MM.1S (cell line): ENCODE data around the gene CDKN2C.

Source experiments
- DNase-seq: peaks from one replicate; pipeline ENCODE4 v3.0.0-alpha.2; 2015
- H2AFZ ChIP-seq: fragments of 300-600 bp; sonication (generic); 2 replicates; pipeline ENCODE4 v1.6.0; 2016; ENCODE audit warnings: antibody characterized with exemption, low read length
- H3F3A ChIP-seq: fragments of 300-600 bp; sonication (generic); 2 replicates; pipeline ENCODE4 v1.6.1; 2016; ENCODE audit warnings: mild to moderate bottlenecking, antibody characterized with exemption, low read length, moderate library complexity, mixed read lengths; ENCODE audit not compliant: insufficient read depth
- H3K27ac ChIP-seq: fragments of 300-600 bp; sonication (generic); 2 replicates; pipeline ENCODE4 v1.5.1; 2016; ENCODE audit warnings: mild to moderate bottlenecking, low read length
- H3K27me3 ChIP-seq: fragments of 300-600 bp; sonication (generic); replicated peaks from 2 replicates; pipeline ENCODE4 v1.6.0; 2016; ENCODE audit warnings: low read length; ENCODE audit not compliant: insufficient read depth
- H3K36me3 ChIP-seq: fragments of 300-600 bp; sonication (generic); replicated peaks from 2 replicates; pipeline ENCODE4 v1.6.1; 2016; ENCODE audit warnings: mild to moderate bottlenecking, low read length, mixed read lengths; ENCODE audit not compliant: insufficient read depth
- H3K4me1 ChIP-seq: fragments of 300-600 bp; sonication (generic); 2 replicates; pipeline ENCODE4 v1.6.1; 2016; ENCODE audit warnings: low read length, mixed read lengths
- H3K4me2 ChIP-seq: fragments of 300-600 bp; sonication (generic); 2 replicates; pipeline ENCODE4 v1.6.0; 2016; ENCODE audit warnings: low read depth, low read length
- H3K4me3 ChIP-seq: fragments of 300-600 bp; sonication (generic); 2 replicates; pipeline ENCODE4 v1.5.1; 2016; ENCODE audit warnings: low read length, mixed read lengths
- H3K79me2 ChIP-seq: fragments of 300-600 bp; sonication (generic); 2 replicates; pipeline ENCODE4 v1.6.1; 2016; ENCODE audit warnings: mixed run types, low read length, mixed read lengths
- H3K9ac ChIP-seq: fragments of 300-600 bp; sonication (generic); 2 replicates; pipeline ENCODE4 v1.6.1; 2016; ENCODE audit warnings: low read length, mixed read lengths
- H3K9me2 ChIP-seq: fragments of 300-600 bp; sonication (generic); replicated peaks from 2 replicates; pipeline ENCODE4 v1.6.1; 2016; ENCODE audit warnings: mild to moderate bottlenecking, low read length, mixed read lengths; ENCODE audit not compliant: insufficient read depth
- H3K9me3 ChIP-seq: fragments of 300-600 bp; sonication (generic); replicated peaks from 2 replicates; pipeline ENCODE4 v1.6.1; 2016; ENCODE audit warnings: mild to moderate bottlenecking, low read length, mixed read lengths; ENCODE audit not compliant: insufficient read depth
- H4K20me1 ChIP-seq: fragments of 300-600 bp; sonication (generic); 2 replicates; pipeline ENCODE4 v1.6.1; 2016; ENCODE audit warnings: mild to moderate bottlenecking, low read length, moderate library complexity, mixed read lengths; ENCODE audit not compliant: insufficient read depth
- CTCF ChIP-seq: fragments of 300-600 bp; sonication (generic); IDR thresholded peaks from 2 replicates; pipeline ENCODE4 v1.5.1; 2016; ENCODE audit warnings: antibody characterized with exemption, low read length, mixed read lengths
- EZH2 ChIP-seq: fragments of 300-600 bp; sonication (generic); optimal IDR thresholded peaks from 2 replicates; pipeline ENCODE3; 2017; ENCODE audit warnings: low read depth, mild to moderate bottlenecking, antibody characterized with exemption, low read length, mixed read lengths
- EZH2phosphoT487 ChIP-seq: fragments of 300-600 bp; sonication (generic); IDR thresholded peaks from 2 replicates; pipeline ENCODE4 v1.6.1; 2018; ENCODE audit warnings: antibody characterized with exemption, low read length

CDKN2C gene

DNA sequence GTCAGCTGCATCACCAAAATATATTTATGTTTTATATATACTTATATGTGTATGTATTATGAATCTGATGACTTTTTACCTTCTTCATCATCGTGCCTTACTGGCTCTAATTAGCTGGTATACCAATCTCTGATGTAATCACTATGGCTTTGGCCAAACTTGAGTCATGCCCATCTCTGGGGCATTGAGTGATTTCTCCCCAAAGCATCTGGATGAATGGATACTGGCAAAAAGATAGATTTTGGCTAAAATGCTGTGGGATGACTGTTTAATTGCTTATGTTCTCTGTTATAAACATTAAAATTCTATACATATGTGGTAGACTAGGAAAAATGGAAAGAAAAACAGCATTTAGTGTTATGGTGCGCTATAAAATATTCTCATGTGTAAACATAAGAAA, 19.6 kb downstream of the CDKN2C start:
- Histone ChIP-seq H3F3A (no peaks in the 10 kb centered on the region), H3K4me1 (no peaks in the 10 kb centered on the region), H3K4me3 (no peak overlapping the region), H3K9ac (no peak overlapping the region), H3K4me2 (no peak overlapping the region), H3K79me2 (no peaks in the 10 kb centered on the region), H3K36me3 (no peaks in the 10 kb centered on the region), H3K9me2 (no peaks in the 10 kb centered on the region), H3K9me3 (no peaks in the 10 kb centered on the region), H4K20me1 (no peaks in the 10 kb centered on the region), H3K27me3 (no peaks in the 10 kb centered on the region), H3K27ac (no peak overlapping the region), H2AFZ (no peak overlapping the region)
- TF ChIP-seq CTCF (no peak), EZH2 (no peak), EZH2phosphoT487 (no peak)
- no peak for DNase-seq

- no peaks in the 10 kb centered on the region for H4K20me1 ChIP-seq
- no peaks in the 10 kb centered on the region for H3K36me3 ChIP-seq
- no peak overlapping the region for H2AFZ ChIP-seq
- no peak overlapping the region for H3K4me2 ChIP-seq
- H3K4me1 ChIP-seq = no peaks in the 10 kb centered on the region
- no peak overlapping the region for H3K27ac ChIP-seq
- H3K27me3 ChIP-seq = no peaks in the 10 kb centered on the region
- DNase-seq = no peak
- TF ChIP-seq EZH2 = no peak
- no peak for TF ChIP-seq CTCF
- TF ChIP-seq EZH2phosphoT487 = no peak
- H3K79me2 ChIP-seq = no peaks in the 10 kb centered on the region
- H3K4me3 ChIP-seq = no peak overlapping the region
- no peaks in the 10 kb centered on the region for H3F3A ChIP-seq
- H3K9me2 ChIP-seq = no peaks in the 10 kb centered on the region
- H3K9ac ChIP-seq = no peak overlapping the region
- H3K9me3 ChIP-seq = no peaks in the 10 kb centered on the region
Measured at GRCh38 chr1:50992532-50993318, 22.7 kb downstream of the CDKN2C start.

DNA sequence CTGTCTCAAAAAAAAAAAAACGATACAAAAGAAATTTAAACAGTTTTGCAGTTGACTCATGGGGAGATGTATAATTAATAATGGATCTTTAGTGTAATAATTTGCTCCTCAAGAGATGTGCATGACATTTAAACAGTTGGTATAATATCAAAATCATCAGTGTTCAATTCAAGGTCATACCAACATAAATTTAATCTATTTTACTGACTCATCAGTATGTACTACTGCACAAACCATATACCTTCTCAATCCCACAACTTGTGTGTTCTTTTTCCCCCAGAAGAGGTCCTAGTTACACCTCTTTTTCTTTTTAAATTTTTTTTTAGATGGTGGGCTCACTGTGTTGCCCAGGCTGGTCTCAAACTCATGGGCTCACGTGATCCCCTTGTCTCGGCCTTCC, 23.6 kb downstream of the CDKN2C start:
- Histone ChIP-seq H2AFZ (no peak overlapping the region), H3K36me3 (no peaks in the 10 kb centered on the region), H3K4me3 (no peak overlapping the region), H3K9me3 (no peaks in the 10 kb centered on the region), H4K20me1 (no peaks in the 10 kb centered on the region), H3K9ac (no peak overlapping the region), H3K79me2 (no peaks in the 10 kb centered on the region), H3K4me2 (no peak overlapping the region), H3K9me2 (no peaks in the 10 kb centered on the region), H3F3A (no peaks in the 10 kb centered on the region), H3K4me1 (no peaks in the 10 kb centered on the region), H3K27me3 (no peaks in the 10 kb centered on the region), H3K27ac (no peak overlapping the region)
- TF ChIP-seq EZH2phosphoT487 (no peak), CTCF (no peak), EZH2 (no peak)
- DNase-seq = no peak
